Keratinocyte (primary cell): Measurements from ENCODE around the gene TAF1C. TPM values are rescaled to one million over a fixed set of nuclear protein-coding genes. Genes with fewer than 3 reads are reported as not detected.

Experiments used
- DNase-seq: peaks from one replicate; pipeline ENCODE4 v3.0.0-alpha.2; 2011; ENCODE audit warnings: low read depth, missing footprints, low spot score
- FAIRE-seq: peaks from 2 replicates; lab custom pipeline; 2011; peaks lifted over from hg19 to GRCh38; lab: Jason Lieb, UNC
- H2AFZ ChIP-seq: 2 replicates; pipeline ENCODE4 v1.6.0; 2012; ENCODE audit warnings: low read length, control low read depth, inconsistent platforms; ENCODE audit not compliant: control insufficient read depth
- H3K27ac ChIP-seq: 2 replicates; pipeline ENCODE4 v1.5.1; 2011; ENCODE audit warnings: low read length; ENCODE audit not compliant: control insufficient read depth, insufficient read depth
- H3K27me3 ChIP-seq: 3 replicates; pipeline ENCODE4 v1.6.0; 2011; ENCODE audit warnings: low read length; ENCODE audit not compliant: control insufficient read depth, insufficient read depth; ENCODE audit errors: extremely low read depth
- H3K36me3 ChIP-seq, 2 experiments: 2 replicates in 1 of 2; 3 replicates in 1 of 2; pipeline ENCODE4 v1.5.1; 2011; ENCODE audit warnings: low read length in 2 of 2, mild to moderate bottlenecking in 1 of 2; ENCODE audit not compliant: control insufficient read depth in 2 of 2, insufficient read depth in 2 of 2; ENCODE audit errors: extremely low read depth in 1 of 2
- H3K4me1 ChIP-seq: 3 replicates; pipeline ENCODE4 v1.5.1; 2011; ENCODE audit warnings: low read length; ENCODE audit not compliant: control insufficient read depth, insufficient read depth; ENCODE audit errors: extremely low read depth
- H3K4me2 ChIP-seq: 3 replicates; pipeline ENCODE4 v1.6.0; 2011; ENCODE audit warnings: low read depth, low read length; ENCODE audit not compliant: control insufficient read depth, insufficient read depth; ENCODE audit errors: extremely low read depth
- H3K4me3 ChIP-seq, 3 experiments: fragments of 200-600 bp in 1 of 3; sonication (generic) in 1 of 3; 2 replicates in 2 of 3; 3 replicates in 1 of 3; pipeline ENCODE4 v1.5.1; 2011 to 2016; ENCODE audit warnings: low read length in 3 of 3, mild to moderate bottlenecking in 3 of 3, control low read depth in 2 of 3, inconsistent platforms in 1 of 3, low read depth in 1 of 3, mixed read lengths in 1 of 3, mixed run types in 1 of 3, moderate library complexity in 1 of 3; ENCODE audit not compliant: control insufficient read depth in 2 of 3, insufficient read depth in 2 of 3; ENCODE audit errors: extremely low read depth in 1 of 3
- H3K79me2 ChIP-seq: 2 replicates; pipeline ENCODE4 v1.6.0; 2012; ENCODE audit warnings: low read length; ENCODE audit not compliant: control insufficient read depth, insufficient read depth
- H3K9ac ChIP-seq: 3 replicates; pipeline ENCODE4 v1.6.0; 2011; ENCODE audit warnings: low read length; ENCODE audit not compliant: control insufficient read depth, insufficient read depth; ENCODE audit errors: extremely low read depth
- H3K9me1 ChIP-seq: 3 replicates; pipeline ENCODE4 v1.6.0; 2011; ENCODE audit warnings: low read length; ENCODE audit not compliant: control insufficient read depth, insufficient read depth; ENCODE audit errors: extremely low read depth
- H3K9me3 ChIP-seq: 2 replicates; pipeline ENCODE4 v1.5.1; 2012; ENCODE audit warnings: low read depth, low read length; ENCODE audit not compliant: control insufficient read depth
- H4K20me1 ChIP-seq: 3 replicates; pipeline ENCODE4 v1.6.0; 2011; ENCODE audit warnings: low read length; ENCODE audit not compliant: control insufficient read depth, insufficient read depth; ENCODE audit errors: extremely low read depth
- EZH2 ChIP-seq: IDR thresholded peaks from one replicate; pipeline ENCODE4 v1.6.1; 2012; ENCODE audit warnings: inconsistent platforms, mild to moderate bottlenecking, low read length, moderate library complexity
- dilution Hi-C: fragments of 300-500 bp; cut with MboI; formaldehyde crosslinking; loops from one replicate; pipeline ENCODE4 v1.7.0; 2020; ENCODE audit warnings: low sequenced_read_pairs; ENCODE audit not compliant: extremely low pct_ligation_motif_present
- polyA plus RNA-seq, 5 experiments: library from polyadenylated mRNA; depleted of rRNA in 3 of 5; stranded (reverse) in 3 of 5; stranded (forward) in 1 of 5; unstranded in 1 of 5; fragments of >200 nt; gene quantifications; 1 replicate in 1 of 5; 2 replicates in 3 of 5; 3 replicates in 1 of 5; pipeline versions ENCODE4 v1.2.1 to v1.2.3, GENCODE V29; 2011 to 2012; ENCODE audit warnings: missing spikeins in 2 of 5, low read depth in 1 of 5, low replicate concordance in 1 of 5
- TF ChIP-seq, protein P1 (sequence below), 3 experiments: IDR thresholded peaks in 1 of 3; conservative IDR thresholded peaks in 1 of 3; optimal IDR thresholded peaks in 1 of 3; 2 replicates in 2 of 3; 3 replicates in 1 of 3; pipeline versions ENCODE3 to v1.5.1; 2011; ENCODE audit warnings: low read length in 3 of 3, mild to moderate bottlenecking in 3 of 3, moderate library complexity in 2 of 3, control low read depth in 1 of 3, inconsistent platforms in 1 of 3; ENCODE audit not compliant: insufficient read depth in 2 of 3; ENCODE audit errors: extremely low read depth in 1 of 3

The TAF1C gene
- polyA plus RNA-seq, 1 donor (not counting 4 experiments of a cell fraction or from before 2014, with no cell fraction given), result 6.5 TPM

DNA sequence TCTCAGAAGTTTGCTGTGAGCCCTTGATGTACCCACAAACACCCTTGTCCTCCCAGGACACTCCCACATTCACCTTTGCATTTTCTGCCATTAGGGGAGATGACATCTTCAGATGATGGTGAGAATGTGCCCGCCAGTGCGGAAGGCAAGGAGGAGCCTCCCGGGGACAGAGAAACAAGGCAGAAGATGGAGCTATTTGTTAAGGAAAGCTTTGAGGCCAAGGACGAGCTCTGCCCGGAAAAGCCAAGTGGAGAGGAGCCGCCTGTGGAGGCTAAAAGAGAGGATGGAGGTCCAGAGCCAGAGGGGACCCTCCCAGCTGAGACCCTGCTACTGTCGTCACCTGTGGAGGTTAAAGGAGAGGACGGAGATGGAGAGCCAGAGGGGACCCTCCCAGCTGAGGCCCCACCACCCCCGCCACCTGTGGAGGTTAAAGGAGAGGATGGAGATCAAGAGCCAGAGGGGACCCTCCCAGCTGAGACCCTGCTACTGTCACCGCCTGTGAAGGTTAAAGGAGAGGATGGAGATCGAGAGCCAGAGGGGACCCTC lies 17.0 kb downstream of the TAF1C start:
- DNase-seq (no peak), FAIRE-seq (no peak)
- Histone ChIP-seq H3K27ac (no peak overlapping the region), H3K4me1 (no peaks in the 10 kb centered on the region), H3K9ac (no peak overlapping the region), H3K9me1 (no peaks in the 10 kb centered on the region), H3K36me3 (no peaks in the 10 kb centered on the region), H3K79me2 (no peaks in the 10 kb centered on the region), H3K4me2 (no peak overlapping the region), H3K27me3 (peaks cover 10% of the 10 kb centered on the region), H3K9me3 (no peaks in the 10 kb centered on the region), H3K4me3 (no peak overlapping the region), H2AFZ (no peak overlapping the region), H4K20me1 (no peaks in the 10 kb centered on the region)
- TF ChIP-seq, protein P1, sequence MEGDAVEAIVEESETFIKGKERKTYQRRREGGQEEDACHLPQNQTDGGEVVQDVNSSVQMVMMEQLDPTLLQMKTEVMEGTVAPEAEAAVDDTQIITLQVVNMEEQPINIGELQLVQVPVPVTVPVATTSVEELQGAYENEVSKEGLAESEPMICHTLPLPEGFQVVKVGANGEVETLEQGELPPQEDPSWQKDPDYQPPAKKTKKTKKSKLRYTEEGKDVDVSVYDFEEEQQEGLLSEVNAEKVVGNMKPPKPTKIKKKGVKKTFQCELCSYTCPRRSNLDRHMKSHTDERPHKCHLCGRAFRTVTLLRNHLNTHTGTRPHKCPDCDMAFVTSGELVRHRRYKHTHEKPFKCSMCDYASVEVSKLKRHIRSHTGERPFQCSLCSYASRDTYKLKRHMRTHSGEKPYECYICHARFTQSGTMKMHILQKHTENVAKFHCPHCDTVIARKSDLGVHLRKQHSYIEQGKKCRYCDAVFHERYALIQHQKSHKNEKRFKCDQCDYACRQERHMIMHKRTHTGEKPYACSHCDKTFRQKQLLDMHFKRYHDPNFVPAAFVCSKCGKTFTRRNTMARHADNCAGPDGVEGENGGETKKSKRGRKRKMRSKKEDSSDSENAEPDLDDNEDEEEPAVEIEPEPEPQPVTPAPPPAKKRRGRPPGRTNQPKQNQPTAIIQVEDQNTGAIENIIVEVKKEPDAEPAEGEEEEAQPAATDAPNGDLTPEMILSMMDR (optimal IDR thresholded peaks at IDR 0.05 in 1 of 3, IDR thresholded peaks at IDR 0.05 in 1 of 3, conservative IDR thresholded peaks at IDR 0.05 in 1 of 3; ENCODE audit: extremely low read depth in 1 of 3, insufficient read depth in 2 of 3, low read length in 3 of 3), result no peak
- TF ChIP-seq EZH2, result no peak
- dilution Hi-C loops, result no loop called here

DNA sequence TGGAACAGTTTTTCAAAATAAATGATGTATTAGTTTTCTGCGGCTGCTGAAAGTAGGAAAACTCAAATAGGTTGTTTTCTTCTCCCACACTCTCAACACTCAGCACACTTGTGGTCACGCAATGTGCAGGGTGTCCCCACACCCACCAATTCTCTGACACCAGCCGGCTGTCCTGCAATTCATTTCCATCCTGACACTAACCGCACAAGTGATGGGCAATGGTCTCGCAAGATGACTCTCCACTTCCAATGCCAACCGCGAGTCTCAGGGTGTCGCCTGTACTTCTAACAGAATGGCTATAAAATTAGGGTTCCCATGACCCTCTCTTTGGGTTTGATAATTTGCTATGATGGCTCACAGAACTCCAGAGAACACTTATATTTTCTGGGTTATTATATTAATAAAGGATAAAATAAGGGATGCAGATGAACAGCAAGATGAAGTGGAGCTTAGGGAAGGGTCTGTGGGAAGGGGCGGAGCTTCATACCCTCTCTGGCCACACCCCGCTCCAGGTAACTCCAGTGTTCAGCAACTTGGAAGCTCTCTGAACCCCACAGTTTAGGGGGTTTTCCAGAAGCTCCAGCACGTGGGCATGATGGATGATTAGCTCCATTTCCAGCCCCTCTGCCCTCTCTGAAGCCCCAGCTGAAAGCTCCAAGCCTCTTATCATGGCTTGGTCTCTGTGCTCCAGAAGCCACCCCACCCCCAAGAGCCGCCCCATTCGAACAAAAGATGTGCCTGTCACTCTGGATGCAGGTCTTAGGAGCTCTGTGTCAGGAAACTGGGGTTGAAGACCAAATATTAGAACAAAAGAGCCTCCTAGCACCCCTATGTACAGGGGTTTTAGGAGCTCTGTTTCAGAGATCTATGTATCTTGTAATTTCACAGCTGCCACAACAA lies 19.8 kb downstream of the TAF1C start:
- TF ChIP-seq, protein P1 (optimal IDR thresholded peaks at IDR 0.05 in 1 of 3, IDR thresholded peaks at IDR 0.05 in 1 of 3, conservative IDR thresholded peaks at IDR 0.05 in 1 of 3; ENCODE audit: extremely low read depth in 1 of 3, insufficient read depth in 2 of 3, low read length in 3 of 3), result no peak
- no peak for TF ChIP-seq EZH2
- FAIRE-seq (no peak), DNase-seq (no peak)
- dilution Hi-C loops, result no loop called here
- Histone ChIP-seq H3K9me3 (no peaks in the 10 kb centered on the region), H3K79me2 (no peaks in the 10 kb centered on the region), H3K27me3 (peaks cover 10% of the 10 kb centered on the region), H3K9ac (no peak overlapping the region), H3K9me1 (no peaks in the 10 kb centered on the region), H3K4me3 (no peak overlapping the region), H4K20me1 (no peaks in the 10 kb centered on the region), H3K4me2 (no peak overlapping the region), H3K36me3 (no peaks in the 10 kb centered on the region), H2AFZ (no peak overlapping the region), H3K4me1 (no peaks in the 10 kb centered on the region), H3K27ac (no peak overlapping the region)
